HG03571 (cell line): Measurements from ENCODE around the gene YDJC.
"Not testable (repeated sequence)": the region's sequence is repeated elsewhere in the genome, so short reads cannot be mapped to it uniquely, and the experiment has no call there.

Experiments used
- ATAC-seq: cut with Tn5 transposase; IDR thresholded peaks from one replicate; pipeline ENCODE4 v1.9.1; 2021; ENCODE audit not compliant: unreplicated experiment

The YDJC gene

DNA sequence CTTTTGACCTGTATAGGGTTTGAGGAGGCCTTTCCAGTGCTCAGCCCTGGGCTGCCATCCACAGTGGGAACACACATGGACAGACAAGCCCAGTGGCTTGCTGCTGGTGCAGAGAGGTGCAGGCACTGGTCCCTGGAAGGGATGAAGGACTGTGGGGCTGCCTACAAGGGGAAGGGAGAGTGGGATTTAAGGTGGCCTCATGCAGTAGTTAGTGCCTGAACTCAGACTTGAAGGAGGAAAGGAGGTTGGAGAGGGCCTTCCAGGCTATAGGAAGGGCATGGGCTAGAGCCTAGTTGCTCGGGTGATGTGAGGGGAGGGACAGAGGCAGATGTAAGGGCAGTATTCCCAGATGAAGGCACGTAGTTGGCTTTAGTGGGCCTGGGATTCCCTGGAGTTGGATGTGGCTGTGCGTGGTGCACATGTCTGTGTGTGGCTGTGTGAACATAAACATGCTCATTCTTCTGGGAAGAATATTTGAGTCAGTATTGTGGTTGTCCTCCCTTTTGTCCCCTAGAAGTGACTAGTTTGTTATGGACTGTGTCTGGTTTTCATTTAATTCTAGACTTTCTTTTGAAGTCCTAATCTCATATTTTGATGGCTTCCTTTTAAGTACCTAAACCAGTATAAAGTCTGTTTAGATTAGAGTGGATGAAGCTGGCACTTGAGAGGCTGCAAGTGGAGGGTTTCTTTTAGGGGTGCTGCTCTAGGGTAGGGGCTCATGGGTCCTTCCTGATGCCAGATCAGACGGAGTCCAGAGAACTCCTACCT is 18.4 kb downstream of the YDJC start:
- no peak for ATAC-seq

DNA sequence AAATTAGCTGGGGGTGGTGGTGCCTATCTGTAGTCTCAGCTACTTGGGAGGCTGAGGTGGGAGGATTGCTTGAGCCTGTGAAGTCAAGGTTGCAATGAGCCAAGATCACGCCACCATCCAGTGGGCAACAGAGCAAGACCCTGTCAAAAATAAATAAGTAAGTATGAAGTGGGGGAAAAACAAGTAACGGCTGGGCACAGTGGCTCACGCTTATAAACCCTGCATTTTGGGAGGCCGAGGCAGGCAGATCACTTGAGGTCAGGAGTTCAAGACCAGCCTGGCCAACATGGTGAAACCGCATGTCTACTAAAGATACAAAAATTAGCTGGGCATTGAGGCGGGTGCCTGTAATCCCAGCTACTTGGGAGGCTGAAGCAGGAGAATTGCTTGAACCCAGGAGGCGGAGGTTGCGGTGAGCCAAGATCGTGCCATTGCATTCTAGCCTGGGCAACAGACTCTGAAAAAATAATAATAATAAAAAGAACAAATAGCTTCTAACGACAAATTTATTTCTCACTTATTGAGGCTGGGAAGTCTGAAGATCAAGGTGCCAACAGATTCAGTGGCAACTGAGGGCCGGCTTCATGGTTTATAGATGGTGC is 20.2 kb downstream of the YDJC start:
- not testable (repeated sequence) for ATAC-seq

DNA sequence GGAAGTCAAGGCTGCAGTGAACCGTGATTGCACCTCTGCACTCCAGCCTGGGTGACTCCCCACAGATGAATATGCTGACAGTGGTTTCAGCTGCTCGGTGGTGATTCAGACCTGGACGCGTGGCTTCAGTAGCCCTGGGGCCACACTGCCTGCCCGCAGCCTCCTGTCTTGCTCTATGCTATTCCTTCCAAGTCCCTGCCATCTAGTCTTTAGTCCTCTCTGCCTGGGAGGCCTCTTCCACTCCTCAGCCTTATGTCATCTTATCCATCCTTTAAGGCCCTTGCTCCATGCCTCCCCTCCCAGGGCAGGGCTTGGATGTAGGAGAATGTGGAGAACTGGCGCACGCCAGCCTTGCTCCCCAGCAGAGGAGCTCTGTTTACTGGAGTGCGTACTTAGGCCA is 23.0 kb downstream of the YDJC start:
- no peak for ATAC-seq

DNA sequence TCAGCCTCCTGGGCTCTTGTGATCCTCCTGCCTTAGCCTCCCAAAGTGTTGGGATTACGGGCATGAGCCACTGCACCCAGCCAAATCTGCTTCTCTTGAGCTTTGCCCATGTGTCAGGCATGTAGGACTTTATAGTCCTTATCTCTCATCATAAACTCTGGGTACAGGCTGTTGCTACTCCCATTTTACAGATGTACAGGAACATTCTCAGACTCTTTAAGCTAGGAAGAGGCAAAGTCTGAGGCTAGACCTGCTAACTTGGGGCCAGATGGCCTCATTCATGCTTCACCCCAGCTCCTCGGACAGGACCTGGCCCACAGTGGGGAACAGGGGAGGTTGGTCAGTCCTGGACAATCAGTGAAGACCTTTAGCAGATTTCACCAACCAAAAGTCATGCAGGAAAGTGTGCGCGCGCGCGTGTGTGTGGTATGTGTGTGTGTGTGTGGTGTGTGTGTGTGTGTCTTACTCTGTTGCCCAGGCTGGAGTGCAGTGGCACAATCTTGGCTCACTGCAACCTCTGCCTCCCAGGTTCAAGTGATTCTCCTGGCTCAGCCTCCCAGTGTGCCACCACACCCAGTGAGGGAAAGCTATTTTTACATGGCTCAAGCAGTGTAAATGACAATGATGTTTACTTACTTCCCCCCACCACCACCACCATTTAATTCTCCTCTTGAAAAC is 23.8 kb downstream of the YDJC start:
- no peak for ATAC-seq

DNA sequence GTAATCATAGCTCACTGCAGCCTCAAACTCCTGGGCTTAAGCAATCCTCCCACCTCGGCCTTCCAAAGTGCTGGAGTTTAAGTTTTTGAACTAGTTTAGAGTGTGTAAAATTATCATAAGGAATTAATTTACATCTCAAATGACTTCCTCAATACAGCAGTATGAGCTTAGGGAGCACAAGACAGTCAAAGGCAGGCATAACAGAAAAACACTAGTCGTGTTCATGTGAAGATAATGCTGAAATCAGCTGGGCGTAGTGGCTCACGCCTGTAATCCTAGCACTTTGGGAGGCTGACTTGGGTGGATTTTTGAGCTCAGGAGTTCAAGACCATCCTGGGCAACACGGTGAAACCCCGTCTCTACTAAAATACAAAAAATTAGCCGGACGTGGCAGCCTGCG is 25.8 kb downstream of the YDJC start:
- ATAC-seq, result no peak

DNA sequence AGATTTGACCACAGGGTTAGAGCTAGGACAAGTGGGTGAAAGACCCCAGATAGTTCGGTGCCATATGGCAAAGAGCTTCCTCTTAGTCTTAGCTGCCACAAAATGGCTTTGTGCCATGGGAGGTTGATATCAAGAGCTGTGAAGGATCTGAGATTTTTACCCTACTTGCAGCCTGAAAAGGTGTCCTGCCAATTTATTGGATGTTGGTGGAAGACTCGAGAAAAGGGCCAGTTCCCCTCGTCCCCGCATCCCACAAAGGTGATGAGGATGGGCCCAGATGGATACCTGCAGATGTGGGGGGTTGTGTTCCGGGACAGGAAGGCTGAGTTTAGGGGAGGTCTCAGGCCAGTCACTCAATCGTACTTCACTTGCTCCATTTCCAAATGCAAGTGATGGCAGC is 27.2 kb downstream of the YDJC start:
- no peak for ATAC-seq

DNA sequence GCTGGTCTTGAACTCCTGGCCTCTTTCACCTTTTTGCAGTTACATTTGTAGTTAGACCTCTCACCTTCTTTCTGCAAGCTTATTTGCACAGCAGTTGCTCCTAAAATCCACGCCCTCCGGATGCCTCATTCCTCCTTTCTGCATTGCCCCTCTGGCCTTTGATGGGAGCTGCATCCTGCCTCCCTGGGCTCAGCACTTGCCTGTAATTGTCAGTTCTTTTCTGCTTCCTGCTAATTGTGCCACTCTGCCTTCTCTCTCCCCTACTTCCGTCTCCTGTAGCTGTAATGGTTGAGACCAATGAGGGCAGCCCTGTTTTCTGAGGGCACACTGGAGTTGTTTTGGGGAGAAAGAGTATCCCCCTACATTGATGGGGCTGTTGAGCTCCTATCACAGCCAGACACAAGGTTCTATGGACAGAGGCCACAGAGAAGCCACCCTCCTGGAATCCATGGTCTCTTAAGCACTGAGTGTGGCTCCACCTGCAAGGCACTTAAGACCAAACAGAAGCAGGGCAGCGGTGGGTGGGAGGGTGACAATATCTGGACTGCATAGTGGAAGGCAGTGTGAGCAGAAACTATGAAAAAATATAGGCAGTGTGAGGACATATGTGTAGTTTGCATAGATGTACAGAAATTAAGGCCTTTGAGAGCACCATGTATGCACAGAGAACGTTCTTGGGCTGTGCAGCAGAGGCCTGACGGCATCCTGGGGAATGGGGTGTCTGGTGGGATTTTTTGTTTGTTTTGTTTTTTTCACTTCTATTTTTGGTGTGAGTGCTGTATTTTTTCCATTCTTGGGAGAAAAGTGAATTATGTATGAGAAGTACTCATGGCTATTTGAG is 30.5 kb downstream of the YDJC start:
- ATAC-seq, result no peak

DNA sequence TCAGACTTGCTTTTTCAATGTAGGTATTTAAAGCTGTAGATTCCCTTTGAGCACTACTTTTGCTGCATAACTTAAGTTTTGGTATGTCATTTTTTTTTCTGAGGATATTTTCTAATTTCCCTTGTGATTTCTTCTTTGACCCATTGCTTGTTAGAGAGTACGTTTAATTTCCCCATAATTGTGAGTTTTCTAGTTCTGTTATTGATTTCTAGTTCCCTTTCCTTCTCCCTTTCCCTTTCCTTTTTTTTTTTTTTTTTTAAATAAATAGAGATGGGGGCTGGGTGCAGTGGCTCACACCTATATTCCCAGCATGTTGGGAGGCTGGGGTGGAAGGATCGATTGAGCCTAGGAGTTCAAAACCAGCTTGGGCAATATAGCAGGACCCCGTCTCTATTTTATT is 31.5 kb downstream of the YDJC start:
- no peak for ATAC-seq

DNA sequence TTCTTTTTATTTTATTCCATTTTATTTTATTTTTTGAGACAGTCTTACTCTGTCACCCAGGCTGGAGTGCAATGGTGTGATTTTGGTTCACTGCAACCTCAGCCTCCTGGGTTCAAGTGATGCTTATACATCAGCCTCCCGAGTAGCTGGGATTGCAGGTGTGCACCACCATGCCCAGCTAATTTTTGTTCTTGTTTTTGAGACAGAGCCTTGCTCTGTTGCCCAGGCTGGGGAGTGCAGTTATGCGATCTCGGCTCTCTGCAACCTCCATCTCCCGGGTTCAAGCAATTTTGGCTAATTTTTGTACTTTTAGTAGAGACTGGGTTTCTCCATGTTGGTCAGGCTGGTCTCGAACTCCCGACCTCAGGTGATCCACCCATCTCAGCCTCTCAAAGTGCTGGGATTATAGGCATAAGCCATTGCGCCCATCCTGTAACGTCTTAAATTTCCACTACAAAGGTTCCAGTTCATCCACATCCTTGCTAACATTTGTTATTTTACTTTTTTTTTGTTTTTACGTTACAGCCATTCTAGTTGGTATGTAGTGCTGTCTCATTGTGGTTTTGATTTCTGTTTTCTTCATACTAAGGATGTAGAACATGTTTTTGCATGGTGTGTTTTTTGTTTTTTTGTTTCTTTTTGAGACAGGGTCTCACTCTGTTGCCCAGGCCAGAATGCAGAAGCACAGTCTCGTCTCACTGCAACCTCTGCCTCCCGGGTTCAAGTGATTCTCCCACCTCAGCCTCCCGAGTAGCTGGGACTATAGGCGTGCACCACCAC is 33.3 kb downstream of the YDJC start:
- not testable (repeated sequence) for ATAC-seq

DNA sequence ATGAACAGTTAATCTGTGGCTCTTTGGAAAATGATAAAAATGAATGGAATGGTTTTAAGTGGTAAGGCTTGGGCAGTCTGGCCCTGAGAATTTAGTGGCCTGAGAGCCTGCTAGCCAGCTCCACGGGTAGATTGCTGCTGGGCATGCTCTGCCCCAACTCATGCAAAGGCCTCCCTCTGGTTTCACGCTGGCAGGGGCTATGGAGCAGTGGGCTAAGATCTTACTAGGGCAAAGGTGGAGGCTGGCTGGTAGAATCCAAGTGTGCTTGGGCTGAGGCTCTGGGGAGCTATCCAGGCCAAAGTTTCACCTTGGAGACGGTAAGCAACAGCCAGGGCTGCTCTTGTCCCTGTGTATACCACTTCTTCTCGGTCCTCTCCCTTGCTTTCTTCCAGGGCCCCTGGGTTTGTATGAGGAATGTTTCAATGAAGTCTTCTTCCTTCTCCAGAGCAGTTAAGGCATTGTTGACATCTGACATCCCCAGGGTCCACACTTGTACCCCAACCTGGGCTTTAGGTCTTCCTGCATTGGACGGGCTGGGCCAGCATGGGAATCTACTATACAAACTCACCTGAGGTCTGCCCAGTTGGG is 34.9 kb downstream of the YDJC start:
- no peak for ATAC-seq

DNA sequence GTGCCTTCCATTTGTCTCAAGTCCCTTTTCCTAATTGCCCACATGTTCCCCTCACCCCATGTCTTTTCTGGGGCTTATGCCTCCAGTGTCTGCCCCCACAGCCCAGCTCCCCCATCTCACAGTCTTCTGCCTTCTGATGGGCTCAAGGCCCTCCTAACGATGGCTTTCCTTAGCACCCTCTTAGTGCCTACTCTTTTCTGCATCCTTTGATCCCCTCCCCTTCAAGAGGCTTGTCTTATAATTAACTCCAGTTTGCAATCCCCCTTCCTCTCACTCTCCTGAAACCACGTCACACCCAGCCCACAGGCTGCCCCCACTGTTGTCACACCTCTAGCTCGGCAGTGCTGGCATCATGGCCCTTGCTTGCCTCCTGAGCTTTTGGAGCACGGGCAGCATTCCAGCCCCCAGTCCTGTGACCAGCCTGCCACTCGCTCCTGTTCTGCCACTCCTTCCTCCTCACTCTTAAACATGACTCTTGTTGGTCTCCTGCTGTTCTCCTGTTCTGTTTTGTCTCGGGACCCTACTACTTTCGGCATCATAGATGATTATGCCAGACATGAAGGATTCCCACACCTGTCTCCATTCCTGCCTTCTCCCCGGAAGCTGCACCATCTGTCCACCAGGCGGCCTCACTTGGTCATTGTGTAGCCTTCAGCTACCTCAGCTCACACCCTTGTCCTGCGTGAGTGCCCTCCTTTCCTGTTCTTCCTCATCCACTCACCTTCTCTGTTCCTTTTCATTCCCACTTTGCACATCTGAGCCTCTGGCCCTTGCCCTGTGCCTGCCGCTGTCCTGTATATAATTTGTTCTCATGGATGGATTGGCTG is 36.2 kb downstream of the YDJC start:
- no peak for ATAC-seq

DNA sequence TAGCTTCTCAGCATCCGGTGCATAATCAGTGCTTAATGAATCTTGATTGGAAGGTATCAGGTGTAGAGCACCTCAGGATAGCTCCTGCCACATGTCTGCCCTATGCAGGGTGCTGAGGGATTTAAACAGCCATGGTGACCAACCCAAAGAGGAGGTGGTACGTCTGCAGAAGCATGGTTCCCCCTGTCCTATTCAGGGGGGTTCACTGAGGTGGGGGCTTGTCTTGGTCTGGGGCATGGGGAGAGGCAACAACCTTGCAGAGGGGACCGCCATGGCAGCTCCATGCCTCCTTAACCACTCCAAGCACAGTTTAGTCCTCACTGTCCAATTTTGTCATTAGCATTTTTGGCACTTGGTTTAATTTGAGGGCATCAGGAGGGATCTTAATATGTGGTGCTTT is 37.4 kb downstream of the YDJC start:
- no peak for ATAC-seq

DNA sequence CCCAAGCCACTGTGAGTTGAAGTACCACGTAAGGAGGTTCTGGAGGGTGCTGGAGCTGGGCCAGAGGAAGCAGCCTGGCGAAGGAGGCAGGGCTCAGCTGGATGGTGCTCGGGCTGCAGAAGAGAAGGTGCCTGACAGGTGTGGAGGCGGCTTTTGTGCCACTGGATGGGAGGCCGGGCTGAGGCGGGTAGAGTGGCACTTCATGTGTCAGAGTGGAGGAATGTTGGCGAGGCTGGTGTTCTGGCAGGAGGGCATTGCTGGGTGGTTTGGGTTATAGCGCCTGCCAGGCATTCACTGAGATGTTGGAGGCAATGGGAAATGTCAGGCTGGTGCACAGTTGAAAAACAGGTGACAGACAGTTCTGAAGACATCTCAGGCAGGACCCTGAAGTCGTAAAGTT is 38.1 kb downstream of the YDJC start:
- no peak for ATAC-seq

DNA sequence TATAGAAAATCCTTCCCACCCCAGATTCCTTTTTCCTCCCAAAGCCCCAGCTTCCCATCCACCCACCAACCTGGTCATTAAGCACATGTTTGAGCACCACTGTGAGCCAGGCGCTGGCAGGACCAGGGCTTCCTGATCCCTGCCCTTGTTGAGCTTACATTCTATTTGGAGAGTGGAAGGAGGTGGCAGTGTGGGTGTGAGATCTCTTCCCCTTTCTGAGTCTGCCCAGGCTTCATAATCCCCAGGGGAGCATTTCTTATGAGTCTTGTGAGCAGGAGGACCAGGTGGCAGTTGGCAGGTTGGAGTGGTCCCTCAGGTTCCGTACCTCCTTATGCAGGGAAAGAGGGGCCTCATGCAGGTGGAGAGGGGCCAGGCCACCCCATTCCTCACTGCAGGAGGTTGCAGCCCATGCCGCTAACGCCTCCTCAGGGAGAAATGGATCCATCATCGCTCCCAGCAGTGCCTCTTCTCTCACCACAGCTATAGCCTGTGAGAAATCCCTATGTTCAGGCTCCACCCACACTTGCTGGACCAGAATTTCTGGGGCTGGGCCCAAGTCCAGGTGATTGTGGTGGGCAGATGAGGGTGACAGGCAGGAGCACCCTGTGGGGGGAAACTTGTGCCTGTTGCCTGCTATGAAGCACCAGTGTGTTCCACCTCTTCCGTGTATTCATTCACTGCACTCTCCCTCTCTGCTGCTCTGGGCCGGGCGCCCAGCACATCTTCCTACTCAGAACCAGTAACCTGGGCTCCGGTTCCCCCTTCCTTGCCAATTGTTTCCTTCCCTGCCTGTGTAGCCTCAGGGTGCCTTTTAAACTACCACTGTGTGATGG is 38.8 kb downstream of the YDJC start:
- no peak for ATAC-seq

DNA sequence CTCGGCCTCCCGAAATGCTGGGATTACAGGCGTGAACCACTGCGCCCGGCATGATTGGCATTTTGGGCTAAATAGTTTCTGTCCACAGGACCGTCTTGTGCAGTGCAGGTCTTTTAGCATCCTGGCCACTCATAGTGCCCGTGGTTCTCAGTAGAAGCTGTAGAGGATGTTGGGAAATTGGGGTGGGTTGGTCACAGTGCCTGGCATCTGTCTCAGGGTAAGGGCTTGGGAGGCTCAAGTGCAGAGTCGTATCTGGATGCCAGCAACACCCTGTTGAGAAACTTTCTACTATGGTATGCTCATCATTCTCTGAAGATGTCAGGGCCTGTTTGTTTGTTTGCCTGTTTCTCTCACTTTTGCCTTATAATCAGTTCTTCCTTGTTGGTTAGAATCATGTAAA is 40.4 kb downstream of the YDJC start:
- no peak for ATAC-seq

DNA sequence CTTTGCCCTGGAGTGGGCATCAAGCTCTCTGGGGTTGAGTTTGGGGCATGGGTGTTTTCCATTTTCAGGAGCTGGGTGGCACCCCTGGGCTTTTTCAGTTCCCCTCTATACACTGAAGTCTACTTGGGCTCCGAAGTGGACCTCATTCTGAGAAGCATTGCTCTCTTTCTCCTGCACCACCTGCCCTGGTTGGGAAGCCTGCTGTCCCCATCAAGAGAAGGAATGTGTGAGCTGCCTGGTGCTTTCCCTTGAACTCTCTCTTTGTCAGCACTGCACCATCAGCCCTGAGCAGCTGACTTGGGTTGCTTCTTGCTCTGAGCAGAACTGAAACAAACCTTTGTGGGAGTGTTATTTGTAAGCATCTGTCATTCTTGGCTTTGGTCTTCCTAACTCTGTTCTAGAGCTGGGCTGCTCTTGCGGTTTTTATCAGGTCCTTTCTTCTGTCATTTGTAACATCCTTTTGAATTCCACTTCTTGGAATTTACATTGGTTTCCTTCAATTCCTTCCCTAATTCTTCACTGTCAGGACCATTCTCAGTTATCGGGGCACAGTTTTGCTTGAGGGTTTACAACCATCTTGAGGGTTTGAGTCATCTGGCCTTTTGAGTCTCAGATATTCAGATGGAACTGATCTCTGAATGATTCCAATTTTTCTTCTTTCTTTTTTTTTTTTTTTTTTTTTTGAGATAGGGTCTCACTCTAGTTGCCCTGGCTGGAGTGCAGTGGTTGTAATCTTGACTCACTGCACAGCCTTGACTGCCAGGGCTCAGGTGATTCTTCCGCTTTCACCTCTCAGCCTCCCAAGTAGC is 41.8 kb downstream of the YDJC start:
- peak; percentile 82 for ATAC-seq

DNA sequence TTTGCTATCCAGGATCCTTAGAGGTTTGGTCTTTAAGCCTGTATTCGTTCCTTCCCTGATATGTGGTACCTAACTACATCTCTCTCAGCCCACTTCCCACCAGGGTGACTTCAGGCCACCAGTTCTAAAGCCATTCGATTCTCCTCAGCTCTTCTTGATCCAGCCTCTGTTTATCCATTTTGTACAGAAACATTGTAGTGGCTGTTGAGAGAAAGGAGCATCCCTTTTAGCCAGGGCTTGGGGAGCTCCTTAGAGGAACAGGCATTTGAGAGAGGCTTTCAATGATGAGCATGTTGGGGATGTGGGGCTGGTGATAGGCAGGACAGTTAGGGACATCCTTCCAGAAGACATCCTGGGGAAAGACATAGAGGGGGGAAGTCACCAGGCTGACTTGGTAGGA is 44.4 kb downstream of the YDJC start:
- no peak for ATAC-seq
